Right lobe of liver (tissue), 6 donors: ENCODE measurements around the gene NLRP6. TPM values are rescaled to one million over a fixed set of nuclear protein-coding genes. Genes with fewer than 3 reads are reported as not detected.
"Not testable (repeated sequence)": the region's sequence is repeated elsewhere in the genome, so short reads cannot be mapped to it uniquely, and the experiment has no call there.

Experiments used
- ATAC-seq, 4 donors: fragments of 200-7000 bp; cut with Tn5 transposase; one replicate each; pipeline ENCODE4 v1.9.1; 2020; ENCODE audit warnings: mild to moderate bottlenecking in 4 of 4, moderate library complexity in 4 of 4
- DNase-seq, 3 donors: peaks; one replicate each; pipeline ENCODE4 v3.0.0-alpha.2; 2020
- H3K27ac ChIP-seq, 3 donors: fragments of 200-600 bp; one replicate each; pipeline ENCODE4 v1.8.0; 2022
- H3K27me3 ChIP-seq, 2 donors: fragments of 200-600 bp; one replicate each; pipeline ENCODE4 v1.8.0; 2022
- H3K36me3 ChIP-seq, 4 donors: fragments of 200-600 bp; sonication (generic) in 1 of 4; one replicate each; pipeline versions ENCODE4 v1.5.1 to v1.8.0; 2017 to 2022; ENCODE audit warnings: control low read depth in 1 of 4
- H3K4me1 ChIP-seq, 4 donors: fragments of 200-600 bp; sonication (generic) in 1 of 4; one replicate each; pipeline versions ENCODE4 v1.5.1 to v1.8.0; 2017 to 2022; ENCODE audit warnings: control low read depth in 1 of 4
- H3K4me3 ChIP-seq, 3 donors: fragments of 200-600 bp; one replicate each; pipeline ENCODE4 v1.8.0; 2022
- H3K9me3 ChIP-seq, 4 donors: fragments of 200-600 bp; sonication (generic) in 1 of 4; one replicate each; pipeline versions ENCODE4 v1.5.1 to v1.8.0; 2017 to 2022; ENCODE audit warnings: control low read depth in 1 of 4
- POLR2A ChIP-seq: fragments of 450-650 bp; IDR thresholded peaks from one replicate; pipeline ENCODE4 v1.6.1; 2017; ENCODE audit warnings: antibody characterized with exemption, mild to moderate bottlenecking
- WGBS: methylation state at CpG from one replicate; pipeline ENCODE4 v1.1.6; 2018; ENCODE audit warnings: low coverage, low lambda C conversion rate; ENCODE audit not compliant: insufficient coverage; ENCODE audit errors: missing lambda C conversion rate; 5-methylcytosine and 5-hydroxymethylcytosine counted together
- intact Hi-C, 2 donors: fragments of 100-400 bp; cut with DNase I; formaldehyde crosslinking; loops; one replicate each; pipeline versions ENCODE4 v1.11.2 to v1.14.1; 2022
- total RNA-seq, 6 experiments: library from RNA; depleted of rRNA in 2 of 6; stranded (reverse); fragments of >200 nt in 2 of 6; fragmentation: NEBNext Ultra II Directional in 3 of 6; extraction: Animal tissue kit (Norgen Biotek cat#: 25700) in 3 of 6; gene quantifications; one replicate each; pipeline versions ENCODE4 v1.1.0 to v1.2.4, GENCODE V29; 2016 to 2023
- TF ChIP-seq, protein P1 (sequence below), 4 donors: fragments of 200-600 bp in 3 of 4; fragments of 450-650 bp in 1 of 4; IDR thresholded peaks; one replicate each; pipeline versions ENCODE4 v1.5.1 to v1.8.0; 2016 to 2022; ENCODE audit warnings: antibody characterized with exemption in 4 of 4, mild to moderate bottlenecking in 2 of 4
- donor health status: DM: no; HTN: yes; CAD: no.
- donor health status: DM: no; HTN: no; CAD: no.
- donor health status: DM: no; HTN: no; CAD: no.
- donor health status: DM: no; HTN: yes; CAD: no.
- donor health status: DM: no; HTN: yes; CAD: no.

The NLRP6 gene
- total RNA-seq, 6 experiments from 2014 or later = 0.22 to 6.2 (median 1.6) TPM

DNA sequence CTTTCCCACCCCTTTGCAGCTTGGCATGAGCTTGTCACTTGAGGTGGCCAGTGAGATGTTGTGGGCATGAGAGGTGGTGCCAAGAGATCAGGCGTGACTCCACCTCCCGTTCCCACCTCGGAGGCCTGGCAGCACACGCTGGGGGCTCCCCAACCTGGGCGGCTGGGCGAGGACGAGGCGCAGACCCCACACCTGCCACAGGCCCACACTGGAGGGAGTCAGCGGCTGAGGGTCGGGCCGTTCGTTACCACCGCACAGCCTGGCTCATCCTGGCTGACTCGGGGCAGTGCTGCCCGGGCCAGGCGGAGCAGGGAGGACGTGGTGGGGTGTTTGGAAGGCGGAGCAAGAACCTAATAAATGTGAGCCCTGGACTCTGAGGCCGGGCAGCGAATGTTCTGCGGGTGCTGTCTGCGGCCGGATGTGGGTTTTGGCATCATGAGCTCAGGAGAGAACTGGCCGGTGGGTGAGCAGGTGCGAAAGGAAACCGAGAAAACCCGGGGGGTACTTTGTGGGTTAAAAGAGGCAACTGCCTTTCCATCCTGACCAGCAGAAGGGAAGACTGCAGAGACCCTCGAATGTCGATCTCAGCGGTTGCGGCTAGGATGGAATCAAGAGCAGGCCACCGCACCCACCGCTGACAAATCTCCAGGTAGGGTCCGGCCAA, 52.6 kb downstream of the NLRP6 start:
- TF ChIP-seq POLR2A = no peak
- TF ChIP-seq, protein P1, sequence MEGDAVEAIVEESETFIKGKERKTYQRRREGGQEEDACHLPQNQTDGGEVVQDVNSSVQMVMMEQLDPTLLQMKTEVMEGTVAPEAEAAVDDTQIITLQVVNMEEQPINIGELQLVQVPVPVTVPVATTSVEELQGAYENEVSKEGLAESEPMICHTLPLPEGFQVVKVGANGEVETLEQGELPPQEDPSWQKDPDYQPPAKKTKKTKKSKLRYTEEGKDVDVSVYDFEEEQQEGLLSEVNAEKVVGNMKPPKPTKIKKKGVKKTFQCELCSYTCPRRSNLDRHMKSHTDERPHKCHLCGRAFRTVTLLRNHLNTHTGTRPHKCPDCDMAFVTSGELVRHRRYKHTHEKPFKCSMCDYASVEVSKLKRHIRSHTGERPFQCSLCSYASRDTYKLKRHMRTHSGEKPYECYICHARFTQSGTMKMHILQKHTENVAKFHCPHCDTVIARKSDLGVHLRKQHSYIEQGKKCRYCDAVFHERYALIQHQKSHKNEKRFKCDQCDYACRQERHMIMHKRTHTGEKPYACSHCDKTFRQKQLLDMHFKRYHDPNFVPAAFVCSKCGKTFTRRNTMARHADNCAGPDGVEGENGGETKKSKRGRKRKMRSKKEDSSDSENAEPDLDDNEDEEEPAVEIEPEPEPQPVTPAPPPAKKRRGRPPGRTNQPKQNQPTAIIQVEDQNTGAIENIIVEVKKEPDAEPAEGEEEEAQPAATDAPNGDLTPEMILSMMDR (IDR thresholded peaks at IDR 0.05) = no peak
- DNase-seq (peak in 1 of 3 donors; percentile 46), ATAC-seq (no peak)
- H3K4me3 ChIP-seq = no peak overlapping the region
- no peaks in the 10 kb centered on the region for H3K9me3 ChIP-seq
- H3K27ac ChIP-seq = no peak overlapping the region
- intact Hi-C loops = no loop called here
- H3K4me1 ChIP-seq = peaks cover 0 to 20% (median 9%) of the 10 kb centered on the region in 4 donors
- no peaks in the 10 kb centered on the region for H3K27me3 ChIP-seq
- WGBS = 66% methylated on average over 23 of the region's 34 CpGs
- H3K36me3 ChIP-seq = no peaks in the 10 kb centered on the region

- no peak for TF ChIP-seq POLR2A
- TF ChIP-seq, protein P1 (IDR thresholded peaks at IDR 0.05) = no peak
- Histone ChIP-seq H3K4me3 (no peak overlapping the region), H3K36me3 (no peaks in the 10 kb centered on the region), H3K9me3 (no peaks in the 10 kb centered on the region), H3K27me3 (no peaks in the 10 kb centered on the region), H3K27ac (no peak overlapping the region), H3K4me1 (peaks cover 0 to 21% (median 8%) of the 10 kb centered on the region in 4 donors)
- 74% methylated on average over 5 of the region's 19 CpGs for WGBS
- ATAC-seq = no peak
- DNase-seq = peak in 1 of 3 donors; percentile 38
- intact Hi-C loops = no loop called here
These were observed 53.3 kb downstream of the NLRP6 start for GRCh38 chr11:331358-332060.

DNA sequence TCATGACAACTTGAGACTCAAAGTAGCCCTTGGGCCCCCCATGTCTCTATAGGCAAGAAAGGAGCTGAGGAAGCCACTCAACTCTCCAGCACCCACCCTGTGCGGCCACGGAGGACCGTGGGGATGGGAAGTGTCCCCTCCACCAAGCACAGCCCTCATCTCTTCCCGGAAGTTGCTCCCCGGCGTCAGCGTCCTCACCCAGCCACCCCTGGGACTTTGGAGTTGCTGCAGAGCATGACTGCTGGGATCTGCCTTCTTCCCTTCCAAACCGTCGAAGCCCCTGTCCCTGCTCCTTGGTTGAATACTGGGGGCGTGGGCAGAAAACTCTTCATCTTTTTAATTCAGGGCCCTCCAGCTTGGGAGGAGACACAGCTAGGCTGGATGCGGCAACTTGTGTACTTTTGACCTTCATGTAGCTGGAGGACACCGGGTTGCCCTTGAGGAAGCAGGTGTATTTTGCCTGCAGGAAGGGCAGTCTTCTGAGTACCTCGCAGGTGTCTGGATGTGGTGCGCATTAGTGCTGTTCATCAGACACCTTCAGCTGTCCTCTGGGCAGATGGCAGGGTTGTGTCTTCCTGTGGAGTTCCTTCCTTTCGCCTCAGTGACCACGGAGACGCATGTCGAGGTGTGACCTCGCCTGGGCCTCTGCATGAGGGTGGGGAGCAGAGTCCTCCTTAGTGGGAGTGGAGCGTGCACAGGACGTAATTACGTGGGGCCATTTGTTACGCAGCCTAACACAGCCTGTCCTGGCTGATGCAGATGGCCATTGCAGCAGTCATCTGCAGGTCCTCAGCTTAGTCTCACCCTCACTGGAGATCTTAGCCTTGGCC, 54.7 kb downstream of the NLRP6 start:
- no CpG with 5 or more reads among the region's 23 CpGs for WGBS

GRCh38 chr11:333616-334263, 55.5 kb downstream of the NLRP6 start:
- H3K36me3 ChIP-seq, intact Hi-C loops, H3K9me3 ChIP-seq, H3K4me3 ChIP-seq, DNase-seq, H3K27ac ChIP-seq, ATAC-seq, H3K4me1 ChIP-seq, H3K27me3 ChIP-seq: not testable (repeated sequence)
- WGBS = 90% methylated on average over 12 of the region's 17 CpGs

More for the DNA sequence above, 54.7 kb downstream of the NLRP6 start:
- Histone ChIP-seq H3K4me3 (no peak overlapping the region), H3K4me1 (peaks cover 0 to 12% (median 2%) of the 10 kb centered on the region in 4 donors), H3K9me3 (no peaks in the 10 kb centered on the region), H3K27me3 (no peaks in the 10 kb centered on the region), H3K27ac (no peak overlapping the region), H3K36me3 (no peaks in the 10 kb centered on the region)
- ATAC-seq (no peak), DNase-seq (no peak)
- no peak for TF ChIP-seq POLR2A
- TF ChIP-seq, protein P1 (IDR thresholded peaks at IDR 0.05) = no peak
- intact Hi-C loops = no loop called here
